ENCODE data around the gene TNFRSF12A. TPM values are rescaled to one million over a fixed set of nuclear protein-coding genes. Genes with fewer than 3 reads are reported as not detected.

The TNFRSF12A gene
- total RNA-seq, 1 donor from 2014 or later = 44.6 TPM

DNA sequence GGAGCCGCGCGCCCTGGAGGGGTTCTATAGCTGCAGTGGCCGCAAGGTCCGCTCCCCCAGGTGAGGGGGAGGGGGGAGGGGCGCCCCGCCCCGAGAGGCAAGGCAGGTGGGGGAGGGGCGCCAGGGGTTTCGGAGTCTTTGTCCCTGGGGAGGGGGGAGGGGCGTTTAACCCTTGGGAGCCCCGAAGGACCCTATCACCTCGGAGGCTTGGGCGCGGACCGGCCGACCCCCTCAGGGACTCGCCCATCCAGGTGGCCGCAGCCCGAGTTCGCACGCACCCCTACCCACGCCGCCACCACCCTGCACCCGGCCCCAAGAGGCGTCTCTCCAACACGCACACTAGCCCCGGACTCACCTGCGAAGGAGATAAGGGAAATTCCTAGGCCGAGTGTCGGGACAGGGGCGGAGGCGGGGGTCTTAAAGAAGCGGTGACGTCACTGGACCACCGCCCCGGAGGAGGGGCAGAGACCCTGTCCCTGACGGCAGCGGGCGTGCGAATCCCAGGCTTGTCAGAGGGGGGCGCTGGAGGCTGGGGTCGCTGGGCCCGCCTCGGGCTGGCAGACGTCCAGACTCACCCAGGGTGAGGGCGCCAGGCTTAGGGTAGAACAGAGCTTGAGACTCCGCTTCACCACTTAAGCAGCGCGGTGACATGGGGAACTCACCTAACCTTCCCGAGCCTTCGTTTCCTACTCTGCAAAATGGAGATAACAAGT lies 2.2 kb upstream of the TNFRSF12A start, which contains the start of gene CLDN6:
Gene CLDN6, minus strand, starts transcription at position 390 of the 713 bp plus-strand sequence. CDS start 2,162 bp downstream, outside the sequence.
- peak; percentile 88 to 95 for DNase-seq (ENCODE audit: low spot score in 2 of 2, unreplicated experiment in 2 of 2)
- Mint-ChIP-seq H3K27me3 (ENCODE audit: low read depth) (peaks cover 40% of the 10 kb centered on the region), H3K36me3 (peaks cover 4% of the 10 kb centered on the region), H3K4me3 (peak within 1 kb of the TSS; percentile 89), H3K27ac (peak within 1 kb of the TSS; percentile 96), H3K9me3 (no peaks in the 10 kb centered on the region), H3K4me1 (peaks cover 64% of the 10 kb centered on the region)
- TF ChIP-seq CTCF (IDR thresholded peaks at IDR 0.05; ENCODE audit: unreplicated experiment) = peak; percentile 72

- peaks cover 59% of the 10 kb centered on the region for H3K4me1 Mint-ChIP-seq
- H3K36me3 Mint-ChIP-seq = peaks cover 6% of the 10 kb centered on the region
- H3K27me3 Mint-ChIP-seq (ENCODE audit: low read depth) = peaks cover 25% of the 10 kb centered on the region
- no peak for TF ChIP-seq CTCF (IDR thresholded peaks at IDR 0.05; ENCODE audit: unreplicated experiment)
- no peaks in the 10 kb centered on the region for H3K9me3 Mint-ChIP-seq
- no peak for DNase-seq (ENCODE audit: low spot score in 2 of 2, unreplicated experiment in 2 of 2)
- peak overlapping the region; percentile 97 for H3K27ac Mint-ChIP-seq
- peak overlapping the region; percentile 84 for H3K4me3 Mint-ChIP-seq
Measured at GRCh38 chr16:3019594-3020246, 448 bp upstream of the TNFRSF12A start.

- H3K36me3 Mint-ChIP-seq = peaks cover 4% of the 10 kb centered on the region
- no peak for TF ChIP-seq CTCF (IDR thresholded peaks at IDR 0.05; ENCODE audit: unreplicated experiment)
- peak overlapping the region; percentile 99 for H3K27ac Mint-ChIP-seq
- H3K9me3 Mint-ChIP-seq = no peaks in the 10 kb centered on the region
- DNase-seq (ENCODE audit: low spot score in 2 of 2, unreplicated experiment in 2 of 2) = peak in 1 of 2 experiments; percentile 67
- H3K4me1 Mint-ChIP-seq = peaks cover 51% of the 10 kb centered on the region
- peak overlapping the region; percentile 84 for H3K4me3 Mint-ChIP-seq
- peaks cover 20% of the 10 kb centered on the region for H3K27me3 Mint-ChIP-seq (ENCODE audit: low read depth)
Measured at GRCh38 chr16:3020604-3021448, 658 bp downstream of the TNFRSF12A start.

DNA sequence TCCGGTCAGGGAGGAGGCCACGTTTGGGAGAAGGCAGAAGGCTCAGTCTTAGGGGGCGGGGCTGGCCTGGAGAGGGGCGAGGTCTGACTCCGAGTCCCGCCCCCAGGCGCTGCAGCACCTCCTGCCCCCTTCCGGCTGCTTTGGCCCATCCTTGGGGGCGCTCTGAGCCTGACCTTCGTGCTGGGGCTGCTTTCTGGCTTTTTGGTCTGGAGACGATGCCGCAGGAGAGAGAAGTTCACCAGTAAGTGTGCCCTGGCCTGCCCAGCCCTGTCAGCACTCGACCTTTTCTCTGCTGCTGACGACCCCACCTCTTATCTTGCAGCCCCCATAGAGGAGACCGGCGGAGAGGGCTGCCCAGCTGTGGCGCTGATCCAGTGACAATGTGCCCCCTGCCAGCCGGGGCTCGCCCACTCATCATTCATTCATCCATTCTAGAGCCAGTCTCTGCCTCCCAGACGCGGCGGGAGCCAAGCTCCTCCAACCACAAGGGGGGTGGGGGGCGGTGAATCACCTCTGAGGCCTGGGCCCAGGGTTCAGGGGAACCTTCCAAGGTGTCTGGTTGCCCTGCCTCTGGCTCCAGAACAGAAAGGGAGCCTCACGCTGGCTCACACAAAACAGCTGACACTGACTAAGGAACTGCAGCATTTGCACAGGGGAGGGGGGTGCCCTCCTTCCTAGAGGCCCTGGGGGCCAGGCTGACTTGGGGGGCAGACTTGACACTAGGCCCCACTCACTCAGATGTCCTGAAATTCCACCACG lies 1.5 kb downstream of the TNFRSF12A start:
- Mint-ChIP-seq H3K4me3 (peak overlapping the region; percentile 84), H3K9me3 (no peaks in the 10 kb centered on the region), H3K27me3 (ENCODE audit: low read depth) (peaks cover 18% of the 10 kb centered on the region), H3K36me3 (peaks cover 6% of the 10 kb centered on the region), H3K4me1 (peaks cover 46% of the 10 kb centered on the region), H3K27ac (peak overlapping the region; percentile 99)
- TF ChIP-seq CTCF (IDR thresholded peaks at IDR 0.05; ENCODE audit: unreplicated experiment) = no peak
- peak in 1 of 2 experiments; percentile 76 for DNase-seq (ENCODE audit: low spot score in 2 of 2, unreplicated experiment in 2 of 2)

GRCh38 chr16:3022208-3022683 lies 2.1 kb downstream of the TNFRSF12A start:
- Mint-ChIP-seq H3K4me1 (peaks cover 41% of the 10 kb centered on the region), H3K4me3 (peak overlapping the region; percentile 84), H3K36me3 (peaks cover 11% of the 10 kb centered on the region), H3K27ac (peak overlapping the region; percentile 99), H3K27me3 (ENCODE audit: low read depth) (peaks cover 13% of the 10 kb centered on the region), H3K9me3 (no peaks in the 10 kb centered on the region)
- DNase-seq (ENCODE audit: low spot score in 2 of 2, unreplicated experiment in 2 of 2) = peak; percentile 73 to 87
- no peak for TF ChIP-seq CTCF (IDR thresholded peaks at IDR 0.05; ENCODE audit: unreplicated experiment)

Data from mesothelial cell of epicardium (in vitro differentiated cells).